ENCODE data around the gene HEG1.

The HEG1 gene

DNA sequence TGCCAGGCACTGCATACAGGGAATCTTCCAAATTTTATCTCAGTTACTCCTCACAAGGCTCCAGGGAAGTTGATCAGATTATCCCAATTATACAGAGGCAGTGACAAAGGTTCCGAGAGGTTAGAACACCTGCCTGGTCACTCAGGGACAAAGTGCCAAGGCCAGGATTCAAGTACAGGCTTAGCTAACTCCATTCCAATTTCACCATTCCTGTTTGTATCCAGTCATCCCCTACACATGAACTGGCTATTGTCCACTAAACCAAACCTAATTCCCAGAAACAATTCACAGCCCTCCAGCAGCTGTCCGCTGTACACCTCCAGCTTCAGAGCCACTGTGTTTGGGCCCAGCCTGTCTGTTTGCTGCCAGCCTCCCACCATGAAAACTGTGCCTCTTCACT is 137.3 kb downstream of the HEG1 start:
- FAIRE-seq (no peak), DNase-seq (ENCODE audit: insufficient read length, low spot score) (no peak)
- TF ChIP-seq, protein P1, sequence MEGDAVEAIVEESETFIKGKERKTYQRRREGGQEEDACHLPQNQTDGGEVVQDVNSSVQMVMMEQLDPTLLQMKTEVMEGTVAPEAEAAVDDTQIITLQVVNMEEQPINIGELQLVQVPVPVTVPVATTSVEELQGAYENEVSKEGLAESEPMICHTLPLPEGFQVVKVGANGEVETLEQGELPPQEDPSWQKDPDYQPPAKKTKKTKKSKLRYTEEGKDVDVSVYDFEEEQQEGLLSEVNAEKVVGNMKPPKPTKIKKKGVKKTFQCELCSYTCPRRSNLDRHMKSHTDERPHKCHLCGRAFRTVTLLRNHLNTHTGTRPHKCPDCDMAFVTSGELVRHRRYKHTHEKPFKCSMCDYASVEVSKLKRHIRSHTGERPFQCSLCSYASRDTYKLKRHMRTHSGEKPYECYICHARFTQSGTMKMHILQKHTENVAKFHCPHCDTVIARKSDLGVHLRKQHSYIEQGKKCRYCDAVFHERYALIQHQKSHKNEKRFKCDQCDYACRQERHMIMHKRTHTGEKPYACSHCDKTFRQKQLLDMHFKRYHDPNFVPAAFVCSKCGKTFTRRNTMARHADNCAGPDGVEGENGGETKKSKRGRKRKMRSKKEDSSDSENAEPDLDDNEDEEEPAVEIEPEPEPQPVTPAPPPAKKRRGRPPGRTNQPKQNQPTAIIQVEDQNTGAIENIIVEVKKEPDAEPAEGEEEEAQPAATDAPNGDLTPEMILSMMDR (IDR thresholded peaks at IDR 0.05; ENCODE audit: insufficient read depth, missing control alignments): no peak

DNA sequence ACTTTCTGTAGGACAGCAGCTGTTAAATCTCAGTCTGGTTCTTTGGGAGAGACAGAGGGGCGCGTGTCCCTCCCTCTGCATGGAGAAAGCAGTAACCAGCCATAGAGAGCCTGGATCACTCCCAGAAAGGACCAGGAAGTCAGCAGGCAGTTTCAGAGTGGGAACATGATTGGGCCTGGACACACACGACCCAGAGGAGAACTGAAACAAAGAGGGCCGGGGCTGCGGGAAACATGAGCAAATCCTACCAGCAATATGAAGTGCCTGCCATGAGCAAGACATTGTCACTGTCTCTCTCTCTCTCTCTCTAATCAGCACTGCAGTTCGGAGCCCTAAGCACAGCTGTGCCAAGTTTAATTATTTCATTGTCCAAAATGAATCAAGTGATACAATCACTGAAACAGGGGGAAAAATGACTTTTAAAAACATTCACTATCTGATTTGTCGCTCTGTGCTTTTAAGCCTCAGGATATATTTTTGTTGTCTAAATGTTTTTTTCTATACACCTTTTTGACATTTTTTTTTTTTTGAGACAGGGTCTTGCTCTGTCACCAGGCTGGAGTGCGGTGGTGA is 138.9 kb downstream of the HEG1 start:
- FAIRE-seq: no peak
- TF ChIP-seq, protein P1 (IDR thresholded peaks at IDR 0.05; ENCODE audit: insufficient read depth, missing control alignments): no peak
- DNase-seq (ENCODE audit: insufficient read length, low spot score): no peak

Measured in D721Med (cell line).